ENCODE measurements around the gene OPA3.
"Not testable (repeated sequence)": the region's sequence is repeated elsewhere in the genome, so short reads cannot be mapped to it uniquely, and the experiment has no call there.

Gene OPA3

DNA sequence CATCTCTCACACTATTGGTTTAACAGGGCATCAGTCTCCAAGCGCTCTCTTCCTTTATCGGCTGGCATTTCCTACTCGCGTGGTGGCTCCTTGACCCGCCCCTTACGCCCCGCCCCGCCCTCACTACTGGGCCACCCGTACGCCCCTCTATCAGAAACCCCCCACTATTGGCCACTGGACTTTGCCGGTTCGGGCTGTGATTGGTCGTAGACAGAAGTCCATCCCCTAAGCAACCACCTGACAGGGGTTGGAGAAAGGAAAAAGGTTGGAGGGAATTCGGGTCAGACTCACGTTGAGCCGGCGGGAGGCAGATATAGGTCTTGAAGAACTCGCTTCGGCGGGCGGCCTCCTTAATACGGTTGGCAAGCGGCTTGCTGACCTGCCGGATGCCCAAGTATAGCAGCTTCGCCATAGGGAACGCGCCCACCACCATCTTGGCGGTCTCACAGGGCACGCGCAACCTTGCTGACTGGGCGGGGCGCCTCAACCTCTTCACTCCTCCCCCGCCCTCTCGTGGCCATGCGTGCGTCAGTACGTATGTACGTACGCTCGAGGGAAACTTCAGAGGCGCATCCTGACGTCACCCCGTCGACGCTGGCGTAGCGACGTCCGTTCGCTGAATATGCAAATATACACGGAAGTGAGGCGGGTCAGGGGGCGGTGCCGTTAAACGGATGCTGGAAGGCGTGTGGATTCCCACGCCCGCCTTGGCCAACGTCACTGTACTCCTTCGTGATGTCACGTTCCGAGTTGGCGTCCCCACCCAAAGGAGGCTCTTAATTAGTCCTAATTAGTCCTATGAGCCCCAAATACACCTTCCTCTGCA is at the start of gene OPA3:
OPA3 (minus strand) TSS at position 471 of the 826 bp plus-strand sequence; CDS start at position 433, 38 bp downstream.
- Histone ChIP-seq H3K27me3 (ENCODE audit: insufficient read depth, low read length) (no peaks in the 10 kb centered on the region), H3K9me3 (ENCODE audit: low read length) (no peaks in the 10 kb centered on the region), H3K4me3 (ENCODE audit: low read length) (peak within 1 kb of the TSS; percentile 76), H3K4me1 (ENCODE audit: insufficient read depth, low read length) (peaks cover 2% of the 10 kb centered on the region), H2AFZ (ENCODE audit: low read depth, low read length) (peak within 1 kb of the TSS; percentile 96), H3K36me3 (ENCODE audit: insufficient read depth, low read length) (peaks cover 3% of the 10 kb centered on the region)

DNA sequence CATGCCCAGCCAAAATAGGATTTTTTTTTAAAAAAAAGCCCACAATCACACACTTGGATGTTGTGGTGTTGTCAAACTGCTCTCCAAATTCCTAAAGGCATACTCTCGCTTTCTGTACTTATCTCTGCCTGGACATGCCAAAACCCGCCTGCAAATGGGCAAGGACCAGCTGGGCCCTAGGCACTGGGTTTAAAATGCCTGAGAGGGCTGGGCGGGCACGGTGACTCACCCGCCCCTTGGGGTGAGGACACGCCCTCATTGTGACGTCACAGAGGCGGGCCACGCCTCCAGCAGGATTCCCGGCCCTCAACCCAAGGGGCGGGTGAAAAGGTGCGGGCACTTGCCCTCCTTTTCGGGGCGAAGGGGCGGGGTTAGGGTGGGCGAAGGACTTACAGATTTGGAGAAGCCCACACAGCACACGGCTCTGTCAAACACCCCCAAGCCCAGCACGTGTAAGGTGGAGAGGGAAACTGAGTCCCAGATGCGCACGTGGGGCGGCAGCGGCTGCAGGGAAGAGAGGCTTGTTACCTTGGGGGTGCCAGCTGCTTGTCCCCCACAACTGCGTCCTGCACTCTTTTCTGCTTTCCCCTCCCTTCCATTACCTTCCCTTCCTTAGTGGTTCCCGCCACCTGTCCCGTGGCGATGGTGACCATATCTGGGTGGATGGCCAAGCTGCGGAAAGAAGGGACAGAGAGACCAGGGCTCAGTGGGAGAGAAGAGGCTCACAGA is 48.0 kb upstream of the OPA3 start:
- Histone ChIP-seq H3K9me3 (ENCODE audit: low read length) (no peaks in the 10 kb centered on the region), H3K4me3 (ENCODE audit: low read length) (no peak overlapping the region), H3K4me1 (ENCODE audit: insufficient read depth, low read length) (peaks cover 3% of the 10 kb centered on the region), H3K36me3 (ENCODE audit: insufficient read depth, low read length) (no peaks in the 10 kb centered on the region), H2AFZ (ENCODE audit: low read depth, low read length) (no peak overlapping the region), H3K27me3 (ENCODE audit: insufficient read depth, low read length) (no peaks in the 10 kb centered on the region)

DNA sequence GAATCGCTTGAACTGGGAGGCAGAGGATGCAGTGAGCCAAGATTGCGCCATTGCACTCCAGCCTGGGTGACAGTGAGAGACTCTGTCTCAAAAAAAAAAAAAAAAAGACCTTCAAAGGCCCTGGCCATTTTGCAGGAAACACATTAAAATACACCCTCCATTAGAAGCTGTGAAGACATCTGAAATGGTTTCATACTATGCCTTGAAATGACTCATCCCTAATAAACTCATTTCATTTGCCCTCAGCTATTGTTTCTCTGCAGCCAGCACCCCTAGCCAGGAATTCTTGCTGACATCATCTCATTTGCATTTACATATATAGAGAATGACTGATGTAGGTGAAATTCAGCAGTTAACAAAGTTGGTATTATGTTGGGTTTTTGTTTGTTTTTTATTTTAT is 45.9 kb upstream of the OPA3 start:
- no peaks in the 10 kb centered on the region for H3K36me3 ChIP-seq (ENCODE audit: insufficient read depth, low read length)
- H2AFZ ChIP-seq (ENCODE audit: low read depth, low read length): no peak overlapping the region
- H3K4me1 ChIP-seq (ENCODE audit: insufficient read depth, low read length): peaks cover 3% of the 10 kb centered on the region
- no peaks in the 10 kb centered on the region for H3K27me3 ChIP-seq (ENCODE audit: insufficient read depth, low read length)
- H3K9me3 ChIP-seq (ENCODE audit: low read length): no peaks in the 10 kb centered on the region
- no peak overlapping the region for H3K4me3 ChIP-seq (ENCODE audit: low read length)

DNA sequence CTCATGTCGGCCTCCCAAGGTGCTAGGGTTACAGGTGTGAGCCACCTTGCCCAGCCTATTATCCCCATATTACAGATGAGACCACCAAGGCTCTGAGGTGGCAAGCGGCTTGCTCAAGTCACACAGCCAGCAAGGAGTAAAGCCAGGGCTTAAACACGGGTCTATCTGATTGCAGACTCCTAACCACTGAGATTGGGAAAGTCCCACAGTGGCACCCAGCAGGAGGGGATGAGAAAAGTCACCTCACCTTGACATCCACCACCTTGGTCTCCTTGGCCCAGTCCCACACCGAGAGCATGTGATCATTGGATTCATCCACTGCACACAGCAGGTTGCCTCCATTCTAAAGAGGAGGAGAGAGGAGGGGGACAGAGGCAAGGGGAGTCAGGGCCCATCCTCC is 45.1 kb upstream of the OPA3 start:
- Histone ChIP-seq H2AFZ (ENCODE audit: low read depth, low read length) (no peak overlapping the region), H3K4me1 (ENCODE audit: insufficient read depth, low read length) (peaks cover 3% of the 10 kb centered on the region), H3K36me3 (ENCODE audit: insufficient read depth, low read length) (no peaks in the 10 kb centered on the region), H3K27me3 (ENCODE audit: insufficient read depth, low read length) (no peaks in the 10 kb centered on the region), H3K4me3 (ENCODE audit: low read length) (no peak overlapping the region), H3K9me3 (ENCODE audit: low read length) (no peaks in the 10 kb centered on the region)

DNA sequence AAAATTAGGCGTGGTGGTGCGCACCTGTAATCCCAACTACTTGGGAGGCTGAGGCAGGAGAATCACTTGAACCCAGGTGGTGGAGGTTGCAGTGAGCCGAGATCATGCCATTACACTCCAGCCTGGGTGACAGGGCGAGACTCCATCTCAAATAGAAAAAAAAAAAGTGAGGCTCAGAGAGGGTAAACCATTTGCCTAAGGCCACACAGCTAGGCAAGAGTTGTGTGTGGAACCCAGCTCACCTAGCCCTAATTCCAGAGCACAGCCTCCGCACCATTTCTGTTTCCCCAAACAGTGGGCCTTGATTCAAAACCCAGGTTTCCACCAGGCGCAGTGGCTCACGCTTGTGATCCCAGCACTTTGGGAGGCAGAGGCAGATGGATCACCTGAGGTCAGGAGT is 43.6 kb upstream of the OPA3 start:
- not testable (repeated sequence) for H3K27me3 ChIP-seq (ENCODE audit: insufficient read depth, low read length)

DNA sequence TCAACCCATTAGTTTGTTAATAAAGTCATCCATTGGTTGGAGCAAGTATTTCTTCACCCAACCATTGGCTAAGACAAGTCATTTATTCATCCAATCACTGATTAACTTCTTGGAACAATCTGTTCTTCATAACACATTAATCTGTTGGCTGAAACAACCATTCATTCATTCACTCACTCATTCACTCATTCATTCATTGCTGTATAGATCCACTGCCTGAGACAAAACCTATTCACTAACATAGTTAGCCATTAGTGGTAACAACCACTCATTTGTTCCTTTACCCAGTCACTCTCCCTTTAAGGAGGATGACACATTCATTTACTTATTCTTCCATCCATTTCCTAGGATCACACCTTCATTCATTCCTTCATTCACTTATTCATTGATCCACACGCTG is 39.4 kb upstream of the OPA3 start:
- H3K4me3 ChIP-seq (ENCODE audit: low read length): no peak overlapping the region
- peaks cover 3% of the 10 kb centered on the region for H3K36me3 ChIP-seq (ENCODE audit: insufficient read depth, low read length)
- no peaks in the 10 kb centered on the region for H3K4me1 ChIP-seq (ENCODE audit: insufficient read depth, low read length)
- no peak overlapping the region for H2AFZ ChIP-seq (ENCODE audit: low read depth, low read length)
- no peaks in the 10 kb centered on the region for H3K27me3 ChIP-seq (ENCODE audit: insufficient read depth, low read length)
- H3K9me3 ChIP-seq (ENCODE audit: low read length): no peaks in the 10 kb centered on the region

More for the DNA sequence above, 43.6 kb upstream of the OPA3 start:
- not testable (repeated sequence) for H3K9me3 ChIP-seq (ENCODE audit: low read length); H3K36me3 ChIP-seq (ENCODE audit: insufficient read depth, low read length); H3K4me1 ChIP-seq (ENCODE audit: insufficient read depth, low read length); H3K4me3 ChIP-seq (ENCODE audit: low read length); H2AFZ ChIP-seq (ENCODE audit: low read depth, low read length)

DNA sequence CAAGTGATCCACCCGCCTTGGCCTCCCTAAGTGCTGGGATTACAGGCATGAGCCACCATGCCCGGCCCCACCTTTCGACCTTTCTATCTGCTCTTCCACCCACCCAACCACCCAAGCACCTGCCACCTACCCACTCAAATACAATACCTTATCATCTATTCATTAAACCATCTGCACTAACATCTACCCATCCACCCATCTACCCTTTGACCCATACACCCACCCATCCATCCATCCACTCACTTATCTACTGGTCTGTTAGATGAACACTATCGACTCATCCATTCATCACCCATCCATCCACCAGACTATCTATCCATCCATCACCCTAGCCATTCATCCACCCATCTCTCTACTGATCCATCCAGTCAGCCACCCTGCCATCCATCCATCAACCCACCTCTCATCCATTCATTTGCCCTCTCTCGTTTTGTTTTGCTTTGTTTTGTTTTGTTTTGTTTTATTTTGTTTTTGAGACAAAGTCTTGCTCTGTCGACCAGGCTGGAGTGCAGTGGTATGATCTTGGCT is 37.4 kb upstream of the OPA3 start:
- Histone ChIP-seq H3K9me3 (ENCODE audit: low read length) (no peaks in the 10 kb centered on the region), H3K4me3 (ENCODE audit: low read length) (no peak overlapping the region), H2AFZ (ENCODE audit: low read depth, low read length) (no peak overlapping the region), H3K4me1 (ENCODE audit: insufficient read depth, low read length) (no peaks in the 10 kb centered on the region), H3K27me3 (ENCODE audit: insufficient read depth, low read length) (no peaks in the 10 kb centered on the region), H3K36me3 (ENCODE audit: insufficient read depth, low read length) (peaks cover 6% of the 10 kb centered on the region)

DNA sequence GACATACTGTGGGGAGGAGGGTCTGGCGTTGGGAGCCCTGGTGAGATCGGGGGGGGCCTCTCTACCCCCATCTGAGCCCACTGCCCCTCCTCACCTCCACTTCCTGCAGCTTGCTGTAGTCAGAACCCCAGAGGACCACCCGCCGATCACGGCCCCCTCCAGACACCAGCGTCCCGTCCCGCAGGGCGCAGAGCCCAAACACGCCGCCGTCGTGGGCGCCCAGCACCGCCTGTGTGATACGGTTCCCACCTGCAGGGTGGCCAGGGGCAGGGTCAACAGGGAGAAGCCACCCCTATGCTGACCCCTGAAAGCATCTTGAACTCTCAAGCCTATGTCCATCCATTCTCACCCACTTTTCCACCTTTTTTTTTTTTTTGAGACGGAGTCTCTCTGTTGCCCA is 36.8 kb upstream of the OPA3 start:
- peaks cover 6% of the 10 kb centered on the region for H3K36me3 ChIP-seq (ENCODE audit: insufficient read depth, low read length)

DNA sequence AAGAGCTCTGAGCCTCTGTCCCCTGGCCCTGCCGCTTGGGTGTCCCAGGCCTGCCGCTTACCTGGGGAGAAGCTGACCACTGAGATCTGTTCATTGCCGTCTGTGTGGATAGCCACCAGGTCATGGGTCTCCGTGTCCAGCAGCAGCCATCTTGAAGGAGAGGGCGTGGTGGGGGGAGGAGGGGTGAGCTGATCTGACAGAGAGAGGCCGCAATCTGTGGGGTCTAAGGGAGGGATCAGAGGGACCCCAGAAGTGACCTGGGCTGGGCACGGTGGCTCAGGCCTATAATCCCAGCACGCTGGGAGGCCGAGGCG is 32.1 kb upstream of the OPA3 start:
- H3K9me3 ChIP-seq (ENCODE audit: low read length): no peaks in the 10 kb centered on the region
- H3K36me3 ChIP-seq (ENCODE audit: insufficient read depth, low read length): peaks cover 6% of the 10 kb centered on the region
- no peaks in the 10 kb centered on the region for H3K4me1 ChIP-seq (ENCODE audit: insufficient read depth, low read length)
- no peak overlapping the region for H2AFZ ChIP-seq (ENCODE audit: low read depth, low read length)
- H3K27me3 ChIP-seq (ENCODE audit: insufficient read depth, low read length): no peaks in the 10 kb centered on the region
- H3K4me3 ChIP-seq (ENCODE audit: low read length): no peak overlapping the region

More for the DNA sequence above, 36.8 kb upstream of the OPA3 start:
- Histone ChIP-seq H3K4me3 (ENCODE audit: low read length) (no peak overlapping the region), H3K9me3 (ENCODE audit: low read length) (no peaks in the 10 kb centered on the region), H3K27me3 (ENCODE audit: insufficient read depth, low read length) (no peaks in the 10 kb centered on the region), H2AFZ (ENCODE audit: low read depth, low read length) (no peak overlapping the region), H3K4me1 (ENCODE audit: insufficient read depth, low read length) (no peaks in the 10 kb centered on the region)

DNA sequence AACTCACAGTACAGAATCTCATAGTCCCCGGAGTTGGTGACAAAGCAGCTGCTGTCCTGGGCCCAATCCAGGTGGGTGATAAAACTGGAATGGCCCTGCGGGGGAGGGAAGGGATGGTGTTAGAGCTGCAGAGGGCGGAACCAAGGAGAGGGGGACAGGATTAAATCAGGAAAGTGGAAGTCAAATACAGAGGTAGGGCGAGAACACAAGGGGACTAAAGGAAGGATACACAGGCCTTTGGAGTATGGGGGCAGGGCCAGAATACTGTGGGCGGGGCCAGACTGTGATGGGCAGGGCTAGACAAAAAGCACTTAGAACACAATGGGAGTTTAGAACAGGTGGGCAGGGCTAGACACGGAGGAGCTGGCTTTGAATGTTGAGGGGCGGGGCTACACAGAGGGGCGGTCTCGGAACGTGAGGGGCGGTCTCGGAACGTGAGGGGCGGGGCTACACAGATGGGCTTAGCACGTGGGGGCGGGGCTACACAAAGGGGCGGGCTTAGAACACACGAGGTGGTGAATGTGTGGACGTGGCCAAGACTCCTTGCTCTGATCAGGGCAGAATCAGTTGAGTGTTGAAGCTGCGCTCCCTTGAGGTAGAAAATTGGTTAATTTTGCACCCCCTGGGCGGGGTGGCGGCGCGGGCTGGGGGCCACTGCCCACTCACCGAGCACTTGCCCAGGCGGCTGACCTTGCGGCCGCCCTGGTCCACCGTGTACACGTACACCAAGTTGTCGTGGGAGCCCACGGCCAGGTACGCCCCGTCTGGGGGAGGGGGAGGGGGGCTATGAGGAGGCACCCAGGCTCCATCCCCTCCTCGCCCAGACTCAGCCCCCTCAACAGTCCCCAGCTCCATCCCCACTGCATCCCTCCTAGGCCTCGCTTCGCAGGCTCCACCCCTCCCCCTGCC is 31.4 kb upstream of the OPA3 start:
- Histone ChIP-seq H3K36me3 (ENCODE audit: insufficient read depth, low read length) (peaks cover 6% of the 10 kb centered on the region), H3K9me3 (ENCODE audit: low read length) (no peaks in the 10 kb centered on the region), H3K4me3 (ENCODE audit: low read length) (no peak overlapping the region), H3K4me1 (ENCODE audit: insufficient read depth, low read length) (no peaks in the 10 kb centered on the region), H2AFZ (ENCODE audit: low read depth, low read length) (no peak overlapping the region), H3K27me3 (ENCODE audit: insufficient read depth, low read length) (no peaks in the 10 kb centered on the region)

DNA sequence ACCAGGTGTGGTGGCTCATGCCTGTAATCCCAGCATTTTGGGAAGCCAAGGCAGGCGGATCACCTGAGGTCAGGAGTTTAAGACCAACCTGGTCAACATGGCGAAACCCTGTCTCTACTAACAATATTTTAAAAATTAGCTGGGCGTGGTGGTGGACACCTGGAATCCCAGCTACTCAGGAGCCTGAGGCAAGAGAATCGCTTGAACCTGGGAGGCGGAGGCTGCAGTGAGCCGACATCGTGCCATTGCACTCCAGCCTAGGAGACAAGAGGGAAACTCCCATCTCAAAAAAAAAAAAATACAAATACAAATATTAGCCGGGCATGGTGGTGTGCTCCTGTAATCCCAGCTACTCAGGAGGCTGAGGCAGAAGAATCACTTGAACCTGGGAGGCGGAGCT is 30.5 kb upstream of the OPA3 start:
- H2AFZ ChIP-seq (ENCODE audit: low read depth, low read length); H3K4me1 ChIP-seq (ENCODE audit: insufficient read depth, low read length); H3K27me3 ChIP-seq (ENCODE audit: insufficient read depth, low read length); H3K4me3 ChIP-seq (ENCODE audit: low read length); H3K9me3 ChIP-seq (ENCODE audit: low read length); H3K36me3 ChIP-seq (ENCODE audit: insufficient read depth, low read length): not testable (repeated sequence)

DNA sequence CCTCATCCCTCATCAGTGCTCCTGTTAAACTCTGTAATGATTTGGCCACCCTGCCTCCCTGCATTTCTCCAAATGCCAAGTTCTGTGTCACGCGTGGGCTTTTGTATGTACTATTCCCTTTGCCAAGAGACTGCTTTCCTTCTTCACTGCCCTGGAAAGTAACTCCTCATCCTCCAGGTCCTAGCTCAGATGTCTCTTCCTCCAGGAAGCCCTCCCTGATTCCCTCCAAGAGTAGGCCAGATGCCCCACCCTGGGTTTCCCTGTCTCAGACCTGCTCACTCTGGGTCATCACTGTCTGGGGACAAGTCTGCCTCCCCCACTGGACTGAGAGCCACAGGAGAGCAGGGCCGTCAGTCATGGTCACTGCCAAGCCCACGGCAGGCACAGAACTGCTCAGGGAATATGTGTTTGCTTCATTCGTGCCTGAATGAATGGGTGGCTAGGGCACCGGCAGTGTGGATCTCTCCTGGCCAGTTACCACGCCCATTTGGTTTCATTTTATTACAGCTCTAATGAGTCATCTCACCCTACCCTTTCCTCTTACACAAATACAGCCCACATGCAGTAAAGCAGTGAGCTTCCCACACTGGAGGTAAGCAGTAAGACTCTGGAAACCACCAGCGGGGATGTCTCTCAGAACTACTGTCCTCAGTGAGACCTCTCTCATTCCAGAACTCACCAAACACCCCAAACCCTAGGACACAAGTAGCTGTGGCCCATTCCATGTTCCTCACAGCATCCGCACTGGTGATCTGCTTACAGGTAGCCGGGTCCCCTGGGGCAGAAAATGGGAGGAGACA is 29.5 kb upstream of the OPA3 start:
- Histone ChIP-seq H3K36me3 (ENCODE audit: insufficient read depth, low read length) (peaks cover 4% of the 10 kb centered on the region), H3K4me3 (ENCODE audit: low read length) (no peak overlapping the region), H3K9me3 (ENCODE audit: low read length) (no peaks in the 10 kb centered on the region), H2AFZ (ENCODE audit: low read depth, low read length) (no peak overlapping the region), H3K4me1 (ENCODE audit: insufficient read depth, low read length) (no peaks in the 10 kb centered on the region), H3K27me3 (ENCODE audit: insufficient read depth, low read length) (no peaks in the 10 kb centered on the region)
